ENCODE results near the gene COPS7A.

The COPS7A gene

GRCh38 chr12:6723607-6724408 is at the start of gene COPS7A:
Gene COPS7A (plus strand): TSS chr12:6724046. CDS start chr12:6724657, 611 bp downstream.
- in situ Hi-C loops (cut with HindIII; ENCODE audit: low sequenced_read_pairs): no loop called here

- in situ Hi-C loops (cut with HindIII; ENCODE audit: low sequenced_read_pairs): no loop called here
Observed at GRCh38 chr12:6676962-6677361, 46.9 kb upstream of the COPS7A start.

- in situ Hi-C loops (cut with HindIII; ENCODE audit: low sequenced_read_pairs): no loop called here
Observed at GRCh38 chr12:6684609-6685008, 39.2 kb upstream of the COPS7A start.

GRCh38 chr12:6685814-6686213 is 38.0 kb upstream of the COPS7A start:
- in situ Hi-C loops (cut with HindIII; ENCODE audit: low sequenced_read_pairs): no loop called here

GRCh38 chr12:6688543-6688998 is 35.3 kb upstream of the COPS7A start:
- in situ Hi-C loops (cut with HindIII; ENCODE audit: low sequenced_read_pairs): no loop called here

GRCh38 chr12:6688999-6689882 is 34.6 kb upstream of the COPS7A start, which contains the start of gene ZNF384:
Gene ZNF384 (minus strand): TSS chr12:6689375. CDS start chr12:6679520, 9,855 bp downstream.
- in situ Hi-C loops (cut with HindIII; ENCODE audit: low sequenced_read_pairs): no loop called here

- in situ Hi-C loops (cut with HindIII; ENCODE audit: low sequenced_read_pairs): loop anchor here (5.0 kb wide), 3 partner anchors 36 to 89 kb away; partner anchors contain the start of gene ACRBP
Observed at GRCh38 chr12:6691473-6691872, 32.4 kb upstream of the COPS7A start.

GRCh38 chr12:6692888-6693287 is 31.0 kb upstream of the COPS7A start:
- in situ Hi-C loops (cut with HindIII; ENCODE audit: low sequenced_read_pairs): loop anchor here (5.0 kb wide), 3 partner anchors 34 to 91 kb away; partner anchors contain the start of gene ACRBP

GRCh38 chr12:6693832-6694355 is 30.0 kb upstream of the COPS7A start:
- in situ Hi-C loops (cut with HindIII; ENCODE audit: low sequenced_read_pairs): loop anchor here (5.0 kb wide), 3 partner anchors 33 to 92 kb away; partner anchors contain the start of gene ACRBP

GRCh38 chr12:6694701-6695100 is 29.1 kb upstream of the COPS7A start:
- in situ Hi-C loops (cut with HindIII; ENCODE audit: low sequenced_read_pairs): loop anchor here (5.0 kb wide), 3 partner anchors 33 to 92 kb away; partner anchors contain the start of gene ACRBP

- in situ Hi-C loops (cut with HindIII; ENCODE audit: low sequenced_read_pairs): no loop called here
Observed at GRCh38 chr12:6695313-6696045, 28.4 kb upstream of the COPS7A start.

- in situ Hi-C loops (cut with HindIII; ENCODE audit: low sequenced_read_pairs): no loop called here
Observed at GRCh38 chr12:6696690-6697583, 26.9 kb upstream of the COPS7A start.

- in situ Hi-C loops (cut with HindIII; ENCODE audit: low sequenced_read_pairs): no loop called here
Observed at GRCh38 chr12:6697584-6698351, 26.1 kb upstream of the COPS7A start.

- in situ Hi-C loops (cut with HindIII; ENCODE audit: low sequenced_read_pairs): no loop called here
Observed at GRCh38 chr12:6698352-6699046, 25.3 kb upstream of the COPS7A start.

GRCh38 chr12:6699259-6699988 is 24.4 kb upstream of the COPS7A start:
- in situ Hi-C loops (cut with HindIII; ENCODE audit: low sequenced_read_pairs): no loop called here

- in situ Hi-C loops (cut with HindIII; ENCODE audit: low sequenced_read_pairs): no loop called here
Observed at GRCh38 chr12:6699989-6700645, 23.7 kb upstream of the COPS7A start.

- in situ Hi-C loops (cut with HindIII; ENCODE audit: low sequenced_read_pairs): no loop called here
Observed at GRCh38 chr12:6700646-6701051, 23.2 kb upstream of the COPS7A start, which contains the start of gene PIANP. Gene PIANP (minus strand): TSS chr12:6700815. CDS start chr12:6698061, 2,754 bp downstream.

Measured in endothelial cell of hepatic sinusoid (primary cell).